Measurements from ENCODE around the gene GSTT2.
"Not testable (repeated sequence)": the region's sequence is repeated elsewhere in the genome, so short reads cannot be mapped to it uniquely, and the experiment has no call there.

The GSTT2 gene

GRCh38 chr22:23955886-23956285 lies 24.0 kb upstream of the GSTT2 start:
- not testable (repeated sequence) for H3K9me3 ChIP-seq (replicated peaks; ENCODE audit: low read length); H3K4me2 ChIP-seq (ENCODE audit: low read length); H3K4me3 ChIP-seq (ENCODE audit: low read length); H3K36me3 ChIP-seq (ENCODE audit: insufficient read depth, low read length); H3K27me3 ChIP-seq (ENCODE audit: control insufficient read depth, insufficient read depth, low read length); H3K4me1 ChIP-seq (ENCODE audit: control insufficient read depth, insufficient read depth, low read length); H3K9ac ChIP-seq (ENCODE audit: low read depth, low read length)

GRCh38 chr22:23956301-23956900 lies 23.5 kb upstream of the GSTT2 start:
- H3K27me3 ChIP-seq (ENCODE audit: control insufficient read depth, insufficient read depth, low read length); H3K9ac ChIP-seq (ENCODE audit: low read depth, low read length); H3K36me3 ChIP-seq (ENCODE audit: insufficient read depth, low read length); H3K4me1 ChIP-seq (ENCODE audit: control insufficient read depth, insufficient read depth, low read length); H3K4me3 ChIP-seq (ENCODE audit: low read length); H3K9me3 ChIP-seq (replicated peaks; ENCODE audit: low read length): not testable (repeated sequence)
- H3K4me2 ChIP-seq (ENCODE audit: low read length): peak overlapping the region; percentile 31

- H3K4me1 ChIP-seq (ENCODE audit: control insufficient read depth, insufficient read depth, low read length); H3K9ac ChIP-seq (ENCODE audit: low read depth, low read length); H3K4me3 ChIP-seq (ENCODE audit: low read length); H3K36me3 ChIP-seq (ENCODE audit: insufficient read depth, low read length); H3K9me3 ChIP-seq (replicated peaks; ENCODE audit: low read length); H3K27me3 ChIP-seq (ENCODE audit: control insufficient read depth, insufficient read depth, low read length): not testable (repeated sequence)
- peak within 1 kb of the TSS; percentile 56 for H3K4me2 ChIP-seq (ENCODE audit: low read length)
Measured at GRCh38 chr22:23961084-23961771, 18.7 kb upstream of the GSTT2 start, which contains the start of gene GSTT2B. Gene GSTT2B (minus strand): TSS chr22:23961195. CDS start chr22:23961131, 64 bp downstream.

- H3K36me3 ChIP-seq (ENCODE audit: insufficient read depth, low read length): peaks cover 16% of the 10 kb centered on the region
- H3K4me1 ChIP-seq (ENCODE audit: control insufficient read depth, insufficient read depth, low read length); H3K9me3 ChIP-seq (replicated peaks; ENCODE audit: low read length); H3K4me2 ChIP-seq (ENCODE audit: low read length); H3K4me3 ChIP-seq (ENCODE audit: low read length); H3K27me3 ChIP-seq (ENCODE audit: control insufficient read depth, insufficient read depth, low read length); H3K9ac ChIP-seq (ENCODE audit: low read depth, low read length): not testable (repeated sequence)
Measured at GRCh38 chr22:23966094-23966493, 13.8 kb upstream of the GSTT2 start.

- peaks cover 20% of the 10 kb centered on the region for H3K36me3 ChIP-seq (ENCODE audit: insufficient read depth, low read length)
- H3K4me3 ChIP-seq (ENCODE audit: low read length); H3K4me1 ChIP-seq (ENCODE audit: control insufficient read depth, insufficient read depth, low read length); H3K9ac ChIP-seq (ENCODE audit: low read depth, low read length); H3K4me2 ChIP-seq (ENCODE audit: low read length); H3K9me3 ChIP-seq (replicated peaks; ENCODE audit: low read length); H3K27me3 ChIP-seq (ENCODE audit: control insufficient read depth, insufficient read depth, low read length): not testable (repeated sequence)
Measured at GRCh38 chr22:23966568-23966967, 13.4 kb upstream of the GSTT2 start, which contains the start of gene DDTL. Gene DDTL (plus strand): TSS chr22:23966888. CDS start chr22:23966915, 27 bp downstream.

GRCh38 chr22:23969071-23969470 lies 10.9 kb upstream of the GSTT2 start:
- Histone ChIP-seq H3K9ac (ENCODE audit: low read depth, low read length) (no peak overlapping the region), H3K4me3 (ENCODE audit: low read length) (no peak overlapping the region), H3K27me3 (ENCODE audit: control insufficient read depth, insufficient read depth, low read length) (no peaks in the 10 kb centered on the region), H3K4me2 (ENCODE audit: low read length) (no peak overlapping the region), H3K4me1 (ENCODE audit: control insufficient read depth, insufficient read depth, low read length) (no peaks in the 10 kb centered on the region), H3K36me3 (ENCODE audit: insufficient read depth, low read length) (peaks cover 23% of the 10 kb centered on the region), H3K9me3 (replicated peaks; ENCODE audit: low read length) (no peaks in the 10 kb centered on the region)

- Histone ChIP-seq H3K9me3 (replicated peaks; ENCODE audit: low read length) (no peaks in the 10 kb centered on the region), H3K36me3 (ENCODE audit: insufficient read depth, low read length) (peaks cover 23% of the 10 kb centered on the region), H3K4me1 (ENCODE audit: control insufficient read depth, insufficient read depth, low read length) (no peaks in the 10 kb centered on the region), H3K4me2 (ENCODE audit: low read length) (no peak overlapping the region), H3K27me3 (ENCODE audit: control insufficient read depth, insufficient read depth, low read length) (no peaks in the 10 kb centered on the region), H3K9ac (ENCODE audit: low read depth, low read length) (no peak overlapping the region), H3K4me3 (ENCODE audit: low read length) (no peak overlapping the region)
Measured at GRCh38 chr22:23970201-23970641, 9.7 kb upstream of the GSTT2 start.

- Histone ChIP-seq H3K4me2 (ENCODE audit: low read length) (no peak overlapping the region), H3K36me3 (ENCODE audit: insufficient read depth, low read length) (peaks cover 23% of the 10 kb centered on the region), H3K9me3 (replicated peaks; ENCODE audit: low read length) (no peaks in the 10 kb centered on the region), H3K4me3 (ENCODE audit: low read length) (no peak overlapping the region), H3K27me3 (ENCODE audit: control insufficient read depth, insufficient read depth, low read length) (no peaks in the 10 kb centered on the region), H3K9ac (ENCODE audit: low read depth, low read length) (no peak overlapping the region), H3K4me1 (ENCODE audit: control insufficient read depth, insufficient read depth, low read length) (no peaks in the 10 kb centered on the region)
Measured at GRCh38 chr22:23970816-23971486, 9.0 kb upstream of the GSTT2 start.

- H3K36me3 ChIP-seq (ENCODE audit: insufficient read depth, low read length): peaks cover 23% of the 10 kb centered on the region
- not testable (repeated sequence) for H3K4me3 ChIP-seq (ENCODE audit: low read length); H3K4me1 ChIP-seq (ENCODE audit: control insufficient read depth, insufficient read depth, low read length); H3K9me3 ChIP-seq (replicated peaks; ENCODE audit: low read length); H3K27me3 ChIP-seq (ENCODE audit: control insufficient read depth, insufficient read depth, low read length); H3K4me2 ChIP-seq (ENCODE audit: low read length); H3K9ac ChIP-seq (ENCODE audit: low read depth, low read length)
Measured at GRCh38 chr22:23971927-23972326, 8.0 kb upstream of the GSTT2 start.

- H3K4me1 ChIP-seq (ENCODE audit: control insufficient read depth, insufficient read depth, low read length); H3K27me3 ChIP-seq (ENCODE audit: control insufficient read depth, insufficient read depth, low read length); H3K9me3 ChIP-seq (replicated peaks; ENCODE audit: low read length); H3K4me2 ChIP-seq (ENCODE audit: low read length); H3K4me3 ChIP-seq (ENCODE audit: low read length); H3K9ac ChIP-seq (ENCODE audit: low read depth, low read length): not testable (repeated sequence)
- peaks cover 23% of the 10 kb centered on the region for H3K36me3 ChIP-seq (ENCODE audit: insufficient read depth, low read length)
Measured at GRCh38 chr22:23974345-23974744, 5.6 kb upstream of the GSTT2 start, which contains the start of gene DDT. Gene DDT (minus strand): TSS chr22:23974441. CDS start chr22:23974414, 27 bp downstream.

GRCh38 chr22:23974836-23975352 lies 5.0 kb upstream of the GSTT2 start:
- H3K9ac ChIP-seq (ENCODE audit: low read depth, low read length); H3K9me3 ChIP-seq (replicated peaks; ENCODE audit: low read length); H3K27me3 ChIP-seq (ENCODE audit: control insufficient read depth, insufficient read depth, low read length); H3K4me2 ChIP-seq (ENCODE audit: low read length); H3K4me1 ChIP-seq (ENCODE audit: control insufficient read depth, insufficient read depth, low read length); H3K4me3 ChIP-seq (ENCODE audit: low read length): not testable (repeated sequence)
- peaks cover 19% of the 10 kb centered on the region for H3K36me3 ChIP-seq (ENCODE audit: insufficient read depth, low read length)

All from skeletal muscle satellite cell (primary cell).